NCI-H510A treated with DMSO at 0.1 percent for 48 hours (cell line): ENCODE measurements around the gene MAP3K9.
A peak's percentile ranks its signal among the peaks of the same experiment; 100 is the strongest.

Source experiments
- DNase-seq: peaks from one replicate; lab custom pipeline; 2025; lab: John Stamatoyannopoulos, UW

Gene MAP3K9

GRCh38 chr14:70697701-70698100 lies 111.6 kb downstream of the MAP3K9 start:
- no peak for DNase-seq

GRCh38 chr14:70696026-70696425 lies 113.3 kb downstream of the MAP3K9 start:
- DNase-seq, result peak; percentile 55

GRCh38 chr14:70692210-70692609 lies 117.1 kb downstream of the MAP3K9 start:
- DNase-seq, result no peak

GRCh38 chr14:70685474-70686197 lies 123.7 kb downstream of the MAP3K9 start:
- no peak for DNase-seq

GRCh38 chr14:70683983-70684382 lies 125.3 kb downstream of the MAP3K9 start:
- no peak for DNase-seq

GRCh38 chr14:70680748-70681147 lies 128.6 kb downstream of the MAP3K9 start:
- no peak for DNase-seq

- DNase-seq, result no peak
These were observed 132.0 kb downstream of the MAP3K9 start for GRCh38 chr14:70677341-70677740.
